GM12875 (cell line): ENCODE results near the gene NR1I3.

Experiments
- H3K4me3 ChIP-seq: one replicate; pipeline ENCODE4 v1.5.1; 2011; ENCODE audit warnings: low read depth, low read length, control low read depth
- CTCF ChIP-seq: IDR thresholded peaks from 2 replicates; pipeline ENCODE4 v1.5.1; 2011; ENCODE audit warnings: low read depth, mild to moderate bottlenecking, control low read depth, inconsistent platforms, low read length, moderate library complexity, borderline replicate concordance; ENCODE audit not compliant: insufficient read depth

NR1I3 gene

DNA sequence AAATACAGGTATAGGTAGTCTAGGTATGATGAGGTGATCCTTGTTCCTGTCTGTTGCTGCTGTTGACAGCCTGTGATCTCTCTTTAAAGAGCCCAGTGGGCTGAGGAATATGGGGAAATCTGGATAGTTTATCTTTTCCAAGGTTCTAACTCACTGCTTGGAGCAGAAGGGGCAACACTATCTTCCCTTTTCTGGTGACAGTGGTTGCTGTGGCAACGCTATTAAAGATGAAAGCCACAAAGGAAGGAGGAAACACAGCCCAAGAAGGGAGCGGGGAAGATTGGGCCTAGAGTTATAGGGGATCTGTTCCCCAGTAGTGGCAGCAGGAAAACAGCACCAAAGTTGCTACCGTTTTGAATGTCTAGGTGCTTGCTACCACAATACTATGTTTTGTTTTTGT, 29.3 kb upstream of the NR1I3 start:
- TF ChIP-seq CTCF: no peak
- H3K4me3 ChIP-seq: no peak overlapping the region

DNA sequence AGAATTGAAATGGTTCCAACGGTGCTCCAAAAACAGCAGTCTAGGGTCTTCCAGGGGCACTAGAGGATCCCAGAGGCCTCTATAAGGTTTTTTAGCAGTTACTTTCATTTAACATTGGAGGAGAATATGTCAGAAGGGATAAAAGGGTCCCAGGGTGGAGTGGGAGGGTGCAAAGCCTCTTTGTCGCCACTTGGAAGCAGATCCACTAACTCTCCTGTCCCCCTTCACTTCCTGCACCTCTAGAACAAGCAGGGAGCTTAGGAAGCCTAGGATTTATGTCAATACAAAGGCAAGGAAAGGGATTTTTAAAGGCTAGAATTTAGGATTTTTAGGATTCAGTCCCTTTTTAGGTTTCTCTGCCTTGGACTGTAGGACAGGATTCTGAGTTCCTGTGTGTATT, 28.8 kb upstream of the NR1I3 start:
- TF ChIP-seq CTCF: no peak
- H3K4me3 ChIP-seq: no peak overlapping the region

DNA sequence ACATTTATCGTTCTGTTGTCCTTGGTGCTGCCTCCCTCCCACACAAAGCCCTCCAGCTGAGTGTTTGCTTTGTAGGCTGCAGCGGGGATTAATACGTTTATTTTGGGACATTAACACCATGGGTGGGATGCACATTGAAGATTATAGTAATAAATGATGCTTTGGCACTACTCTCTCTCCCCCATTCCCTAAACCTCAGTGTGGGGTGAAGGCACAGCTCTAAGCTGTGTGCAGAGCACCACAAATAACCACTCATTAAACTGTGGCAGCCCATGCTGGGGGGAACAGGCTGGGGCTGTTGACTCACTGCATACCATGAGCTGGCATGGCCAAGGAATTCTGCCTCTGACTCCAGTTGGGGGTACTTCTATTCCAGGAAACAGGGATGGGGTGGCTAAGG, 28.2 kb upstream of the NR1I3 start:
- TF ChIP-seq CTCF: no peak
- no peak overlapping the region for H3K4me3 ChIP-seq

GRCh38 chr1:161265305-161265704, 27.3 kb upstream of the NR1I3 start:
- no peak overlapping the region for H3K4me3 ChIP-seq
- no peak for TF ChIP-seq CTCF

- no peak for TF ChIP-seq CTCF
- H3K4me3 ChIP-seq: no peak overlapping the region
These were observed 23.5 kb upstream of the NR1I3 start for GRCh38 chr1:161261261-161262235.

DNA sequence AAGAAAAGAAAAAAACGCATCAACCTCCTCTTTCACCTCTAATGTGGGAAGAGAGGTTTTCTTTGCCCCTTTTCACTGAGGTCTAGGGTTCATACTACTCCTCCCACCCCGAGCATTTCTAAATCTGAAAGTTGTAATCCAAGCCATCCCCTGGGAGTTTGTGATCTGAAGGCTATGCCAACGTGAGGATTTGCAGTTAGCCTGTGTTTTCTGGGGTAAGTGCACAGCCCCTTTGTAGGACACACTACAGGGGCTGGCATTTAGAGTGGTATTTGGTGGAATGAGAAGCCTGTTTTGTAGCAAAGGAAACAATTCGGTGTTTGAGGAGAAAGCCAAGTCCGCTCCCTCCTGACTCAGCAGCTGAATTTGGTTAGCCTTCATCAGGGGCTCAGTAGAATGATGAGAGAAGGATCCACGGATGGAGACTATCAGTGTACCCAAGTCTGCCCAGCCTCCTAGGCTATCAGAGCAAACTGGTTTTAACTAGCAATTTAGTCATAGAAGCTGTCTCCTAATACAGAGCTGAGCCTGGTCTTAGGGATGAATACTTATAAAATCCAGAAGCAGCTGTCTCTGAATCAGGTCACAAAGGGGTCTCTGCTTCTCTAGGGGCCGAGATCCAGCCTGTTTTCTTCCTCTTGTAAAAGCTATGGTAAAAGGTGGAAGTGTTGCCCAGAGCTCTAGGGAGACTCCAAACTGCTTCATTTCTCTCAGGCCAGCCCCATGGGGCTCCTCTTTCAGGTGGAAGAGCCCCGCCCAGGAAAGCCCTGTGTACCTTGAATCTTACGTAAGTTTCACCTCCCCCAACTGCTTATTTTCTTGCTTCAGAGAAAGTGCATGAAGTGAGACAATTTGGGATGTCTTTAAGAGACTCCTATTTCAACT, 22.6 kb upstream of the NR1I3 start:
- H3K4me3 ChIP-seq: no peak overlapping the region
- TF ChIP-seq CTCF: no peak
